HEK293 (cell line): ENCODE measurements around the gene NYAP2.

Source experiments
- CTCF ChIA-PET: fragments of 350-600 bp; formaldehyde crosslinking; extraction: SDS; loops from one replicate; lab custom pipeline; 2021; ENCODE audit warnings: antibody characterized with exemption; lab: Yijun Ruan, JAX
- POLR2A ChIA-PET: fragments of 300-600 bp; formaldehyde crosslinking; extraction: SDS; loops from one replicate; lab custom pipeline; 2020; ENCODE audit warnings: antibody characterized with exemption, inconsistent platforms; lab: Yijun Ruan, JAX
- H3K27ac ChIP-seq: fragments of 200-500 bp; sonication (Bioruptor generic); 2 replicates; pipeline ENCODE4 v1.5.1; 2014; ENCODE audit warnings: low read depth, low read length, control low read depth, inconsistent platforms; ENCODE audit errors: extremely low read depth
- H3K36me3 ChIP-seq, 2 experiments: fragments of 200-500 bp in 1 of 2; sonication (Bioruptor generic) in 1 of 2; 1 replicate in 1 of 2; 2 replicates in 1 of 2; pipeline ENCODE4 v1.5.1; 2014 to 2017; ENCODE audit warnings: inconsistent platforms in 2 of 2, low read length in 2 of 2; ENCODE audit not compliant: control insufficient read depth in 2 of 2, insufficient read depth in 1 of 2
- H3K4me1 ChIP-seq: fragments of 200-500 bp; sonication (Bioruptor generic); 2 replicates; pipeline ENCODE4 v1.5.1; 2014; ENCODE audit warnings: mild to moderate bottlenecking, low read length, inconsistent platforms; ENCODE audit not compliant: control insufficient read depth, insufficient read depth
- H3K4me3 ChIP-seq: 2 replicates; pipeline ENCODE4 v1.5.1; 2011; ENCODE audit warnings: low read depth, mild to moderate bottlenecking, control low read depth, low read length, moderate library complexity
- H3K9me3 ChIP-seq: fragments of 200-500 bp; sonication (Bioruptor generic); 2 replicates; pipeline ENCODE4 v1.5.1; 2014; ENCODE audit warnings: low read depth, low read length, inconsistent platforms; ENCODE audit not compliant: control insufficient read depth, insufficient read depth
- ATF2 ChIP-seq: fragments of 450-650 bp; formaldehyde crosslinking; IDR thresholded peaks from 2 replicates; pipeline ENCODE4 v1.5.1; 2016; ENCODE audit warnings: missing biosample characterization, missing genetic modification characterization, low read depth
- ELK4 ChIP-seq: IDR thresholded peaks from 2 replicates; pipeline ENCODE4 v1.6.1; 2011; ENCODE audit warnings: mild to moderate bottlenecking, low read depth, low read length, borderline replicate concordance
- OSR2 ChIP-seq: fragments of 450-650 bp; formaldehyde crosslinking; IDR thresholded peaks from 2 replicates; pipeline ENCODE4 v1.5.1; 2016; ENCODE audit warnings: missing biosample characterization, missing genetic modification characterization
- REST ChIP-seq: fragments of 450-650 bp; formaldehyde crosslinking; IDR thresholded peaks from 2 replicates; pipeline ENCODE4 v1.5.1; 2016; ENCODE audit warnings: missing biosample characterization, missing genetic modification characterization
- WT1 ChIP-seq: fragments of 450-650 bp; formaldehyde crosslinking; IDR thresholded peaks from 2 replicates; pipeline ENCODE4 v1.5.1; 2016; ENCODE audit warnings: missing biosample characterization, missing genetic modification characterization
- ZBTB1 ChIP-seq: fragments of 450-650 bp; formaldehyde crosslinking; IDR thresholded peaks from 2 replicates; pipeline ENCODE4 v1.5.1; 2016; ENCODE audit warnings: missing biosample characterization, missing genetic modification characterization
- ZBTB17 ChIP-seq: fragments of 450-650 bp; formaldehyde crosslinking; IDR thresholded peaks from 2 replicates; pipeline ENCODE4 v1.5.1; 2016; ENCODE audit warnings: missing biosample characterization, missing genetic modification characterization
- ZBTB49 ChIP-seq: fragments of 450-650 bp; formaldehyde crosslinking; IDR thresholded peaks from 2 replicates; pipeline ENCODE4 v1.5.1; 2016; ENCODE audit warnings: missing biosample characterization, missing genetic modification characterization, low read depth
- ZFHX2 ChIP-seq: fragments of 450-650 bp; formaldehyde crosslinking; conservative IDR thresholded peaks from 2 replicates; pipeline ENCODE4 v1.5.1; 2016; ENCODE audit warnings: missing biosample characterization, missing genetic modification characterization
- ZNF146 ChIP-seq: fragments of 450-650 bp; formaldehyde crosslinking; IDR thresholded peaks from 2 replicates; pipeline ENCODE4 v1.5.1; 2016; ENCODE audit warnings: missing biosample characterization, missing genetic modification characterization
- ZNF157 ChIP-seq: fragments of 450-650 bp; formaldehyde crosslinking; IDR thresholded peaks from 2 replicates; pipeline ENCODE4 v1.5.1; 2016; ENCODE audit warnings: missing biosample characterization, missing genetic modification characterization
- ZNF223 ChIP-seq: fragments of 450-650 bp; formaldehyde crosslinking; IDR thresholded peaks from 2 replicates; pipeline ENCODE4 v1.5.1; 2016; ENCODE audit warnings: missing biosample characterization, missing genetic modification characterization
- ZNF280D ChIP-seq: fragments of 450-650 bp; formaldehyde crosslinking; IDR thresholded peaks from 2 replicates; pipeline ENCODE4 v1.5.1; 2016; ENCODE audit warnings: missing biosample characterization, missing genetic modification characterization
- ZNF37A ChIP-seq: fragments of 450-650 bp; IDR thresholded peaks from 2 replicates; pipeline ENCODE4 v1.5.1; 2018; ENCODE audit warnings: missing biosample characterization, missing genetic modification characterization
- ZNF423 ChIP-seq: fragments of 450-650 bp; formaldehyde crosslinking; IDR thresholded peaks from 2 replicates; pipeline ENCODE4 v1.5.1; 2016; ENCODE audit warnings: missing biosample characterization, missing genetic modification characterization
- ZNF48 ChIP-seq: fragments of 450-650 bp; formaldehyde crosslinking; IDR thresholded peaks from 2 replicates; pipeline ENCODE4 v1.5.1; 2016; ENCODE audit warnings: missing biosample characterization, missing genetic modification characterization
- ZNF544 ChIP-seq: fragments of 450-650 bp; formaldehyde crosslinking; IDR thresholded peaks from 2 replicates; pipeline ENCODE4 v1.5.0; 2017; ENCODE audit warnings: missing biosample characterization, missing genetic modification characterization
- ZNF585B ChIP-seq: fragments of 450-650 bp; formaldehyde crosslinking; IDR thresholded peaks from 2 replicates; pipeline ENCODE4 v1.5.1; 2016; ENCODE audit warnings: missing biosample characterization, missing genetic modification characterization
- ZNF610 ChIP-seq: fragments of 450-650 bp; formaldehyde crosslinking; IDR thresholded peaks from 2 replicates; pipeline ENCODE4 v1.5.1; 2016; ENCODE audit warnings: missing biosample characterization, missing genetic modification characterization, borderline replicate concordance
- ZNF626 ChIP-seq: fragments of 450-650 bp; sonication (Bioruptor Pico); formaldehyde crosslinking; IDR thresholded peaks from 2 replicates; pipeline ENCODE4 v1.5.1; 2018; ENCODE audit warnings: missing biosample characterization, missing genetic modification characterization, inconsistent platforms
- ZNF670 ChIP-seq: fragments of 450-650 bp; formaldehyde crosslinking; IDR thresholded peaks from 2 replicates; pipeline ENCODE4 v1.5.1; 2016; ENCODE audit warnings: missing biosample characterization, missing genetic modification characterization, low read depth
- ZNF692 ChIP-seq: fragments of 450-650 bp; formaldehyde crosslinking; IDR thresholded peaks from 2 replicates; pipeline ENCODE4 v1.5.1; 2016; ENCODE audit warnings: missing biosample characterization, missing genetic modification characterization
- ZNF768 ChIP-seq: fragments of 450-650 bp; formaldehyde crosslinking; IDR thresholded peaks from 2 replicates; pipeline ENCODE4 v1.5.1; 2018; ENCODE audit warnings: missing biosample characterization, mild to moderate bottlenecking, missing genetic modification characterization
- ZNF837 ChIP-seq: fragments of 450-650 bp; formaldehyde crosslinking; IDR thresholded peaks from 2 replicates; pipeline ENCODE4 v1.5.1; 2016; ENCODE audit warnings: missing biosample characterization, missing genetic modification characterization

Gene NYAP2

GRCh38 chr2:225574582-225575138 is 175.2 kb downstream of the NYAP2 start:
- H3K27ac ChIP-seq, result no peak overlapping the region
- no peaks in the 10 kb centered on the region for H3K36me3 ChIP-seq
- H3K4me3 ChIP-seq, result no peak overlapping the region
- CTCF ChIA-PET, result no interaction called here
- TF ChIP-seq ZNF692 (tag by site-specific recombination) (no peak), ZNF626 (no peak), WT1 (tag by site-specific recombination) (no peak), ZNF146 (no peak), REST (tag by site-specific recombination) (no peak), ZNF280D (tag by site-specific recombination) (no peak), ZFHX2 (tag by site-specific recombination) (no peak), ZNF585B (no peak), ZBTB1 (tag by site-specific recombination) (no peak), ZNF768 (no peak), ZNF837 (tag by site-specific recombination) (no peak), ZNF48 (tag by site-specific recombination) (no peak), ZNF223 (no peak), ZNF423 (tag by site-specific recombination) (no peak)
- H3K4me1 ChIP-seq, result no peaks in the 10 kb centered on the region
- H3K9me3 ChIP-seq, result no peaks in the 10 kb centered on the region
- POLR2A ChIA-PET, result no interaction called here

- no peaks in the 10 kb centered on the region for H3K4me1 ChIP-seq
- H3K4me3 ChIP-seq, result no peak overlapping the region
- ChIA-PET POLR2A (no interaction called here), CTCF (no interaction called here)
- H3K36me3 ChIP-seq, result no peaks in the 10 kb centered on the region
- H3K9me3 ChIP-seq, result no peaks in the 10 kb centered on the region
- H3K27ac ChIP-seq, result no peak overlapping the region
- no peak for TF ChIP-seq ZNF37A
- no peak for TF ChIP-seq ZNF544 (tag by site-specific recombination)
- TF ChIP-seq ZNF610 (tag by site-specific recombination), result no peak
- TF ChIP-seq ELK4, result no peak
- no peak for TF ChIP-seq ZNF670 (tag by site-specific recombination)
- no peak for TF ChIP-seq ZBTB17
- TF ChIP-seq OSR2, result no peak
- no peak for TF ChIP-seq ZBTB49 (tag by site-specific recombination)
- no peak for TF ChIP-seq ZNF157 (tag by site-specific recombination)
- TF ChIP-seq ATF2, result no peak
These were observed 181.6 kb downstream of the NYAP2 start for GRCh38 chr2:225581135-225581534.
